T-helper 17 cell (primary cell): Measurements from ENCODE around the gene URM1. TPM values are rescaled to one million over a fixed set of nuclear protein-coding genes. Genes with fewer than 3 reads are reported as not detected.
"Not testable (repeated sequence)": the region's sequence is repeated elsewhere in the genome, so short reads cannot be mapped to it uniquely, and the experiment has no call there.

Experiments used
- ATAC-seq: fragments of 150-1000 bp; cut with Tn5 transposase; 2 replicates; pipeline ENCODE4 v1.10.0; 2021; ENCODE audit warnings: mild to moderate bottlenecking, moderate library complexity
- DNase-seq, 3 donors: peaks; one replicate each; pipeline versions ENCODE4 v3.0.0 to v3.0.0-alpha.2; 2020 to 2021
- H3K9me3 ChIP-seq: one replicate; pipeline ENCODE4 v1.7.0; 2013; ENCODE audit warnings: low read length, mild to moderate bottlenecking; ENCODE audit not compliant: control insufficient read depth, poor library complexity, severe bottlenecking
- H3K27ac Mint-ChIP-seq: one replicate; pipeline ENCODE4 v1.8.0; 2022; ENCODE audit warnings: mild to moderate bottlenecking, moderate library complexity, mixed read lengths
- H3K27me3 Mint-ChIP-seq: one replicate; pipeline ENCODE4 v1.8.0; 2022; ENCODE audit warnings: mixed read lengths
- H3K36me3 Mint-ChIP-seq: one replicate; pipeline ENCODE4 v1.8.0; 2022; ENCODE audit warnings: low read depth, mixed read lengths
- H3K4me1 Mint-ChIP-seq: one replicate; pipeline ENCODE4 v1.8.0; 2022; ENCODE audit warnings: mild to moderate bottlenecking, mixed read lengths
- H3K4me3 Mint-ChIP-seq: one replicate; pipeline ENCODE4 v1.8.0; 2022; ENCODE audit warnings: mild to moderate bottlenecking, moderate library complexity, mixed read lengths
- total RNA-seq, 4 donors: library from RNA in 2 of 4; stranded (reverse) in 2 of 4; gene quantifications; one replicate each; pipeline ENCODE4 v1.2.3 and lab custom pipeline; 2022 to 2026

Gene URM1
- total RNA-seq, 2 donors from 2014 or later: 29.5 to 43.3 TPM

- H3K27ac Mint-ChIP-seq: no peak overlapping the region
- H3K4me1 Mint-ChIP-seq: peaks cover 10% of the 10 kb centered on the region
- H3K36me3 Mint-ChIP-seq: no peaks in the 10 kb centered on the region
- ATAC-seq (no peak), DNase-seq (no peak)
- peak overlapping the region; percentile 75 for H3K4me3 Mint-ChIP-seq
- no peaks in the 10 kb centered on the region for H3K9me3 ChIP-seq
- H3K27me3 Mint-ChIP-seq: peaks cover 19% of the 10 kb centered on the region
Observed at GRCh38 chr9:128422783-128423150, 51.6 kb downstream of the URM1 start.

GRCh38 chr9:128423356-128423755 is 52.2 kb downstream of the URM1 start:
- H3K4me1 Mint-ChIP-seq, H3K4me3 Mint-ChIP-seq, H3K27ac Mint-ChIP-seq, ATAC-seq, DNase-seq, H3K9me3 ChIP-seq, H3K36me3 Mint-ChIP-seq: not testable (repeated sequence)
- H3K27me3 Mint-ChIP-seq: peaks cover 19% of the 10 kb centered on the region

- peaks cover 10% of the 10 kb centered on the region for H3K4me1 Mint-ChIP-seq
- H3K36me3 Mint-ChIP-seq: no peaks in the 10 kb centered on the region
- no peak overlapping the region for H3K27ac Mint-ChIP-seq
- peaks cover 12% of the 10 kb centered on the region for H3K27me3 Mint-ChIP-seq
- H3K4me3 Mint-ChIP-seq: no peak overlapping the region
- no peak for DNase-seq
- no peaks in the 10 kb centered on the region for H3K9me3 ChIP-seq
- no peak for ATAC-seq
Observed at GRCh38 chr9:128424268-128424780, 53.1 kb downstream of the URM1 start.

GRCh38 chr9:128428644-128429512 is 57.7 kb downstream of the URM1 start:
- no peaks in the 10 kb centered on the region for H3K36me3 Mint-ChIP-seq
- no peak overlapping the region for H3K4me3 Mint-ChIP-seq
- H3K9me3 ChIP-seq: no peaks in the 10 kb centered on the region
- ATAC-seq (no peak), DNase-seq (no peak)
- no peaks in the 10 kb centered on the region for H3K27me3 Mint-ChIP-seq
- H3K27ac Mint-ChIP-seq: no peak overlapping the region
- no peaks in the 10 kb centered on the region for H3K4me1 Mint-ChIP-seq

- H3K9me3 ChIP-seq: no peaks in the 10 kb centered on the region
- no peak overlapping the region for H3K4me3 Mint-ChIP-seq
- H3K27me3 Mint-ChIP-seq: no peaks in the 10 kb centered on the region
- no peak overlapping the region for H3K27ac Mint-ChIP-seq
- no peak for DNase-seq
- ATAC-seq: no peak
- no peaks in the 10 kb centered on the region for H3K4me1 Mint-ChIP-seq
- H3K36me3 Mint-ChIP-seq: no peaks in the 10 kb centered on the region
Observed at GRCh38 chr9:128429513-128430086, 58.4 kb downstream of the URM1 start.

GRCh38 chr9:128431207-128431606 is 60.0 kb downstream of the URM1 start:
- H3K27ac Mint-ChIP-seq: no peak overlapping the region
- ATAC-seq (no peak), DNase-seq (no peak)
- H3K4me1 Mint-ChIP-seq: no peaks in the 10 kb centered on the region
- H3K36me3 Mint-ChIP-seq: no peaks in the 10 kb centered on the region
- no peaks in the 10 kb centered on the region for H3K27me3 Mint-ChIP-seq
- H3K4me3 Mint-ChIP-seq: no peak overlapping the region
- H3K9me3 ChIP-seq: no peaks in the 10 kb centered on the region

GRCh38 chr9:128434340-128434739 is 63.2 kb downstream of the URM1 start:
- Mint-ChIP-seq H3K4me1 (peaks cover 3% of the 10 kb centered on the region), H3K27ac (no peak overlapping the region), H3K4me3 (no peak overlapping the region), H3K36me3 (no peaks in the 10 kb centered on the region), H3K27me3 (no peaks in the 10 kb centered on the region)
- no peak for DNase-seq
- no peak for ATAC-seq
- H3K9me3 ChIP-seq: no peaks in the 10 kb centered on the region

- Mint-ChIP-seq H3K27me3 (no peaks in the 10 kb centered on the region), H3K27ac (no peak overlapping the region), H3K4me3 (no peak overlapping the region), H3K4me1 (peaks cover 3% of the 10 kb centered on the region), H3K36me3 (no peaks in the 10 kb centered on the region)
- ATAC-seq (no peak), DNase-seq (no peak)
- H3K9me3 ChIP-seq: no peaks in the 10 kb centered on the region
Observed at GRCh38 chr9:128435611-128436010, 64.4 kb downstream of the URM1 start.

GRCh38 chr9:128438343-128439109 is 67.4 kb downstream of the URM1 start:
- no peaks in the 10 kb centered on the region for H3K36me3 Mint-ChIP-seq

GRCh38 chr9:128439273-128439672 is 68.1 kb downstream of the URM1 start:
- ATAC-seq: no peak
- H3K4me3 Mint-ChIP-seq: no peak overlapping the region
- DNase-seq: no peak
- H3K36me3 Mint-ChIP-seq: no peaks in the 10 kb centered on the region
- H3K27ac Mint-ChIP-seq: no peak overlapping the region
- no peaks in the 10 kb centered on the region for H3K9me3 ChIP-seq
- H3K27me3 Mint-ChIP-seq: no peaks in the 10 kb centered on the region
- H3K4me1 Mint-ChIP-seq: peaks cover 3% of the 10 kb centered on the region

More at GRCh38 chr9:128438343-128439109, 67.4 kb downstream of the URM1 start:
- DNase-seq (peak; percentile 62 to 80 (median 72)), ATAC-seq (peak; percentile 96)
- H3K27me3 Mint-ChIP-seq: no peaks in the 10 kb centered on the region
- no peaks in the 10 kb centered on the region for H3K9me3 ChIP-seq
- H3K4me1 Mint-ChIP-seq: peaks cover 3% of the 10 kb centered on the region
- H3K27ac Mint-ChIP-seq: no peak overlapping the region
- no peak overlapping the region for H3K4me3 Mint-ChIP-seq

Other genes with a start within 250 kb of the URM1 start
- 10 to 100 TPM; 46.4 to 58.2 TPM for gene PTGES2, start 243.6 kb upstream of the URM1 start, total RNA-seq
- gene LCN2, start 221.9 kb upstream of the URM1 start, total RNA-seq: 1 to 10 TPM in 1 of 2 donors, not detected in 1; 9.3 TPM
- gene BBLN, start 211.1 kb upstream of the URM1 start, total RNA-seq: 10 to 100 TPM; 71.0 to 87.9 TPM
- 100 to 1,000 TPM; 128 to 134 TPM for gene CIZ1, start 179.8 kb upstream of the URM1 start, total RNA-seq
- 1 to 10 TPM; 1.3 to 2.2 TPM for gene DNM1, start 168.0 kb upstream of the URM1 start, total RNA-seq
- gene GOLGA2, start 95.4 kb upstream of the URM1 start, total RNA-seq: 10 to 100 TPM; 50.0 to 60.5 TPM
- gene SWI5, start 95.1 kb upstream of the URM1 start, total RNA-seq: 10 to 100 TPM in 1 of 2 donors, 1 to 10 TPM in 1; 6.1 to 10.3 TPM
- 1 to 10 TPM; 8.5 to 9.9 TPM for gene TRUB2, start 48.9 kb upstream of the URM1 start, total RNA-seq
- 10 to 100 TPM; 35.8 to 36.7 TPM for gene COQ4, start 48.5 kb upstream of the URM1 start, total RNA-seq
- gene SLC27A4, start 30.8 kb upstream of the URM1 start, total RNA-seq: 1 to 10 TPM; 8.2 to 8.3 TPM
- gene CERCAM, start 49.5 kb downstream of the URM1 start, total RNA-seq: under 1 TPM; 0.25 to 0.42 TPM
- 10 to 100 TPM; 26.2 to 29.1 TPM for gene ODF2, start 84.6 kb downstream of the URM1 start, total RNA-seq
- gene GLE1, start 133.3 kb downstream of the URM1 start, total RNA-seq: 10 to 100 TPM; 14.4 to 16.2 TPM
- gene SPTAN1, start 181.2 kb downstream of the URM1 start, total RNA-seq: 100 to 1,000 TPM; 734 to 740 TPM